NB4 (cell line): ENCODE measurements around the gene UBN1.

Experiments used
- DNase-seq: peaks from one replicate; pipeline ENCODE4 v3.0.0; 2010; ENCODE audit warnings: low read depth
- H3K4me3 ChIP-seq: one replicate; pipeline ENCODE4 v1.5.1; 2011; ENCODE audit warnings: mild to moderate bottlenecking, low read depth, low read length, moderate library complexity
- CTCF ChIP-seq: IDR thresholded peaks from one replicate; pipeline ENCODE4 v1.5.1; 2012; ENCODE audit warnings: low read depth, low read length
- MAX ChIP-seq: IDR thresholded peaks from 2 replicates; pipeline ENCODE4 v1.6.1; 2011; ENCODE audit warnings: low read depth, low read length
- MYC ChIP-seq: IDR thresholded peaks from 2 replicates; pipeline ENCODE4 v1.6.1; 2011; ENCODE audit warnings: low read depth, low read length
- POLR2A ChIP-seq: IDR thresholded peaks from 2 replicates; pipeline ENCODE4 v1.6.1; 2011; ENCODE audit warnings: mild to moderate bottlenecking; ENCODE audit not compliant: insufficient read length; ENCODE audit errors: extremely low read depth

Gene UBN1

GRCh38 chr16:4813251-4814003 is 33.9 kb upstream of the UBN1 start:
- no peak for TF ChIP-seq MYC
- TF ChIP-seq CTCF = no peak
- TF ChIP-seq MAX = no peak
- no peak for TF ChIP-seq POLR2A
- no peak for DNase-seq
- no peak overlapping the region for H3K4me3 ChIP-seq

- TF ChIP-seq CTCF (no peak), MAX (no peak)
- DNase-seq = no peak
- H3K4me3 ChIP-seq = no peak overlapping the region
Observed at GRCh38 chr16:4814046-4814445, 33.2 kb upstream of the UBN1 start.

GRCh38 chr16:4814542-4815173 is 32.6 kb upstream of the UBN1 start:
- peak; percentile 0 for TF ChIP-seq CTCF
- TF ChIP-seq MAX = no peak
- no peak for TF ChIP-seq POLR2A
- no peak for TF ChIP-seq MYC
- DNase-seq = no peak
- no peak overlapping the region for H3K4me3 ChIP-seq

- DNase-seq = no peak
- no peak overlapping the region for H3K4me3 ChIP-seq
- TF ChIP-seq MYC = no peak
- TF ChIP-seq MAX = no peak
Observed at GRCh38 chr16:4820652-4821051, 26.6 kb upstream of the UBN1 start.

- no peak for TF ChIP-seq MAX
- no peak for TF ChIP-seq MYC
- TF ChIP-seq POLR2A = no peak
- TF ChIP-seq CTCF = no peak
- no peak overlapping the region for H3K4me3 ChIP-seq
- DNase-seq = no peak
Observed at GRCh38 chr16:4825196-4825595, 22.1 kb upstream of the UBN1 start.

GRCh38 chr16:4826526-4826925 is 20.8 kb upstream of the UBN1 start:
- no peak for DNase-seq
- TF ChIP-seq MYC (no peak), CTCF (no peak), POLR2A (no peak), MAX (no peak)
- H3K4me3 ChIP-seq = no peak overlapping the region
